COLO668 (cell line): ENCODE data around the gene SP140L.
"Not testable (repeated sequence)": the region's sequence is repeated elsewhere in the genome, so short reads cannot be mapped to it uniquely, and the experiment has no call there.

Experiments
- DNase-seq: peaks from one replicate; lab custom pipeline; 2025; ENCODE audit not compliant: unreplicated experiment; lab: John Stamatoyannopoulos, UW

SP140L gene

GRCh38 chr2:230326453-230327417, at the start of gene SP140L:
Gene SP140L (plus strand): TSS chr2:230327193. CDS start chr2:230327270, 77 bp downstream.
- peak; percentile 51 for DNase-seq

GRCh38 chr2:230282936-230283335, 44.1 kb upstream of the SP140L start:
- no peak for DNase-seq

GRCh38 chr2:230286048-230286447, 40.9 kb upstream of the SP140L start:
- no peak for DNase-seq

GRCh38 chr2:230289311-230289710, 37.7 kb upstream of the SP140L start:
- not testable (repeated sequence) for DNase-seq

GRCh38 chr2:230295192-230295591, 31.8 kb upstream of the SP140L start:
- no peak for DNase-seq

GRCh38 chr2:230296917-230297316, 30.1 kb upstream of the SP140L start:
- no peak for DNase-seq

- no peak for DNase-seq
Observed at GRCh38 chr2:230299618-230300017, 27.4 kb upstream of the SP140L start.

GRCh38 chr2:230305416-230306275, 21.3 kb upstream of the SP140L start:
- no peak for DNase-seq

GRCh38 chr2:230306474-230306873, 20.5 kb upstream of the SP140L start:
- DNase-seq, result no peak

- no peak for DNase-seq
Observed at GRCh38 chr2:230307485-230307884, 19.5 kb upstream of the SP140L start.

- DNase-seq, result no peak
Observed at GRCh38 chr2:230308402-230309000, 18.5 kb upstream of the SP140L start.

- not testable (repeated sequence) for DNase-seq
Observed at GRCh38 chr2:230310792-230311191, 16.2 kb upstream of the SP140L start.

GRCh38 chr2:230311634-230312033, 15.4 kb upstream of the SP140L start:
- DNase-seq, result not testable (repeated sequence)

- no peak for DNase-seq
Observed at GRCh38 chr2:230312638-230313037, 14.4 kb upstream of the SP140L start.

- DNase-seq, result no peak
Observed at GRCh38 chr2:230317366-230317765, 9.6 kb upstream of the SP140L start.

GRCh38 chr2:230318190-230319121, 8.5 kb upstream of the SP140L start:
- DNase-seq, result no peak

- no peak for DNase-seq
Observed at GRCh38 chr2:230319211-230319862, 7.7 kb upstream of the SP140L start.

GRCh38 chr2:230321031-230321430, 6.0 kb upstream of the SP140L start:
- DNase-seq, result no peak

- DNase-seq, result no peak
Observed at GRCh38 chr2:230322561-230323384, 4.2 kb upstream of the SP140L start.
